ENCODE results near the gene ZNRF1. TPM values are rescaled to one million over a fixed set of nuclear protein-coding genes. Genes with fewer than 3 reads are reported as not detected.
A peak's percentile ranks its signal among the peaks of the same experiment; 100 is the strongest.

ZNRF1 gene
- total and polyA plus RNA-seq, 2 donors (not counting 1 experiment from before 2014, with no cell fraction given), result 0.27 to 0.76 TPM

DNA sequence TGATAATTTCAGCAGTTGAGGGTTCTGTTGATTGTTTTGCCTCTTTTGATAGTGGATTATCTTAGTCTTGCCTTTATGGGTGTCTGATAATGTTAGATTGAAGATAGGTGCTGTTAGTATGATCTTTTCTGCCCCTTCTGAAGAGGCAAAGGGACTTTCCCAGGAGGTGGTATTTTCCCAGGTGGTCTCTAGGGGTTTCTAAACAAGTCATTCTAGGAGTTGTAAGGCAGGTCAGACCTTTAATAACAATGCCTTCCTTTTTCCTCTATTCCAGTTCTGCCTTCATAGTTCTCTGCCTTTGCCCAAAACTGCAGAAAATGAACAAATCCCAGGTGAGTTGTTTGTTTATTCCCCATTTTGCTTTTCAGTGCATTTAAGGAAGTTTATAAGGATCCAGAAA is 153.8 kb downstream of the ZNRF1 start:
- H3K9ac ChIP-seq (ENCODE audit: low read length), result no peak overlapping the region
- no peaks in the 10 kb centered on the region for H4K20me1 ChIP-seq (ENCODE audit: control insufficient read depth, insufficient read depth, low read length, poor library complexity, severe bottlenecking)
- intact Hi-C loops (cut with micrococcal nuclease), result no loop called here
- H3K36me3 ChIP-seq (replicated peaks in 1 of 2; ENCODE audit: control extremely low read depth in 1 of 2, control insufficient read depth in 1 of 2, extremely low read depth in 1 of 2, insufficient read depth in 2 of 2, low read length in 1 of 2), result peaks cover 2 to 6% of the 10 kb centered on the region in 2 experiments
- TF ChIP-seq EZH2 (IDR thresholded peaks at IDR 0.05; ENCODE audit: borderline replicate concordance, insufficient read depth, low read depth, low read length, poor library complexity, severe bottlenecking) (no peak), CTCF (IDR thresholded peaks at IDR 0.05) (no peak)
- H3K4me3 Mint-ChIP-seq, result peak overlapping the region; percentile 12
- no peak overlapping the region for H3K27ac ChIP-seq (ENCODE audit: low read length in 2 of 2)
- no peak overlapping the region for H3K4me2 ChIP-seq (replicated peaks; ENCODE audit: low read depth, low read length, poor library complexity, severe bottlenecking)
- H3K9me3 ChIP-seq (ENCODE audit: control extremely low read depth in 1 of 3, control insufficient read depth in 2 of 3, insufficient read depth in 1 of 3, low read length in 2 of 3), result peaks cover 0 to 13% (median 9%) of the 10 kb centered on the region in 3 donors
- H3K27ac Mint-ChIP-seq, result no peak overlapping the region
- H3K4me1 Mint-ChIP-seq, result peaks cover 19% of the 10 kb centered on the region
- DNase-seq, result peak; percentile 11
- no peaks in the 10 kb centered on the region for H3K27me3 ChIP-seq (replicated peaks in 1 of 4; ENCODE audit: control extremely low read depth in 1 of 4, control insufficient read depth in 3 of 4, insufficient read depth in 4 of 4, low read length in 3 of 4)
- H3K79me2 ChIP-seq (ENCODE audit: control insufficient read depth, insufficient read depth, low read length), result peaks cover 41% of the 10 kb centered on the region
- ChIA-PET CTCF (no interaction called here), POLR2A (no interaction called here)
- H3K4me1 ChIP-seq (ENCODE audit: control insufficient read depth in 2 of 2, insufficient read depth in 2 of 2, low read length in 2 of 2), result peaks cover 5 to 7% of the 10 kb centered on the region in 2 donors
- no peak overlapping the region for H2AFZ ChIP-seq (ENCODE audit: insufficient read depth, low read depth, low read length, poor library complexity, severe bottlenecking)
- no peak for ATAC-seq (ENCODE audit: low read depth)
- no peaks in the 10 kb centered on the region for H3K27me3 Mint-ChIP-seq
- peaks cover 9% of the 10 kb centered on the region for H3K9me3 Mint-ChIP-seq (ENCODE audit: insufficient read depth)
- H3K4me3 ChIP-seq (ENCODE audit: control extremely low read depth in 1 of 5, extremely low read depth in 1 of 5, insufficient read depth in 1 of 5, low read depth in 2 of 5, low read length in 4 of 5), result no peak overlapping the region

GRCh38 chr16:75160386-75160785 is 161.6 kb downstream of the ZNRF1 start:
- no peaks in the 10 kb centered on the region for H3K4me1 ChIP-seq (ENCODE audit: control insufficient read depth in 2 of 2, insufficient read depth in 2 of 2, low read length in 2 of 2)
- TF ChIP-seq EZH2 (IDR thresholded peaks at IDR 0.05; ENCODE audit: borderline replicate concordance, insufficient read depth, low read depth, low read length, poor library complexity, severe bottlenecking) (no peak), CTCF (IDR thresholded peaks at IDR 0.05) (no peak)
- no peak overlapping the region for H2AFZ ChIP-seq (ENCODE audit: insufficient read depth, low read depth, low read length, poor library complexity, severe bottlenecking)
- no peak overlapping the region for H3K9ac ChIP-seq (ENCODE audit: low read length)
- Mint-ChIP-seq H3K4me3 (no peak overlapping the region), H3K9me3 (ENCODE audit: insufficient read depth) (no peaks in the 10 kb centered on the region), H3K4me1 (peaks cover 4% of the 10 kb centered on the region), H3K27ac (no peak overlapping the region), H3K27me3 (no peaks in the 10 kb centered on the region)
- H4K20me1 ChIP-seq (ENCODE audit: control insufficient read depth, insufficient read depth, low read length, poor library complexity, severe bottlenecking), result no peaks in the 10 kb centered on the region
- peaks cover 0 to 12% (median 1%) of the 10 kb centered on the region in 3 donors for H3K9me3 ChIP-seq (ENCODE audit: control extremely low read depth in 1 of 3, control insufficient read depth in 2 of 3, insufficient read depth in 1 of 3, low read length in 2 of 3)
- H3K27ac ChIP-seq (ENCODE audit: low read length in 2 of 2), result no peak overlapping the region
- WGBS (ENCODE audit: insufficient coverage), result no CpG with 5 or more reads among the region's 1 CpG
- intact Hi-C loops (cut with micrococcal nuclease), result no loop called here
- peaks cover 4 to 8% of the 10 kb centered on the region in 2 experiments for H3K36me3 ChIP-seq (replicated peaks in 1 of 2; ENCODE audit: control extremely low read depth in 1 of 2, control insufficient read depth in 1 of 2, extremely low read depth in 1 of 2, insufficient read depth in 2 of 2, low read length in 1 of 2)
- H3K4me2 ChIP-seq (replicated peaks; ENCODE audit: low read depth, low read length, poor library complexity, severe bottlenecking), result no peak overlapping the region
- DNase-seq, result no peak
- CTCF ChIA-PET, result no interaction called here
- H3K27me3 ChIP-seq (replicated peaks in 1 of 4; ENCODE audit: control extremely low read depth in 1 of 4, control insufficient read depth in 3 of 4, insufficient read depth in 4 of 4, low read length in 3 of 4), result no peaks in the 10 kb centered on the region
- ATAC-seq (ENCODE audit: low read depth), result no peak
- peaks cover 27% of the 10 kb centered on the region for H3K79me2 ChIP-seq (ENCODE audit: control insufficient read depth, insufficient read depth, low read length)
- H3K4me3 ChIP-seq (ENCODE audit: control extremely low read depth in 1 of 5, extremely low read depth in 1 of 5, insufficient read depth in 1 of 5, low read depth in 2 of 5, low read length in 4 of 5), result no peak overlapping the region
- POLR2A ChIA-PET, result no interaction called here

Other genes starting within 250 kb of the ZNRF1 start
- gene FA2H, start 224.2 kb upstream of the ZNRF1 start, total RNA-seq, result 1.0 TPM in 2 replicates
- 1.1 and 3.6 TPM in 2 replicates for gene FA2H, start 224.2 kb upstream of the ZNRF1 start, polyA plus RNA-seq
- gene WDR59, start 13.9 kb upstream of the ZNRF1 start, total RNA-seq, result 127 and 136 TPM in 2 replicates
- 52.6 and 75.8 TPM in 2 replicates for gene WDR59, start 13.9 kb upstream of the ZNRF1 start, polyA plus RNA-seq
- gene LDHD, start 117.8 kb downstream of the ZNRF1 start, total RNA-seq, result not detected in 2 replicates
- 0.19 TPM in 1 of 2 replicates, not detected in the other for gene LDHD, start 117.8 kb downstream of the ZNRF1 start, polyA plus RNA-seq
- 13.4 and 14.1 TPM in 2 replicates for gene ZFP1, start 149.5 kb downstream of the ZNRF1 start, total RNA-seq
- 3.4 and 4.9 TPM in 2 replicates for gene ZFP1, start 149.5 kb downstream of the ZNRF1 start, polyA plus RNA-seq
- not detected in 2 replicates for gene CTRB2, start 208.1 kb downstream of the ZNRF1 start, total RNA-seq
- not detected in 2 replicates for gene CTRB2, start 208.1 kb downstream of the ZNRF1 start, polyA plus RNA-seq
- gene CTRB1, start 220.0 kb downstream of the ZNRF1 start, total RNA-seq, result not detected in 2 replicates
- gene CTRB1, start 220.0 kb downstream of the ZNRF1 start, polyA plus RNA-seq, result not detected in 2 replicates

Measured in B cell (primary cell).